Measurements from ENCODE around the gene FITM2.
"Not testable (repeated sequence)": the region's sequence is repeated elsewhere in the genome, so short reads cannot be mapped to it uniquely, and the experiment has no call there.

Gene FITM2

DNA sequence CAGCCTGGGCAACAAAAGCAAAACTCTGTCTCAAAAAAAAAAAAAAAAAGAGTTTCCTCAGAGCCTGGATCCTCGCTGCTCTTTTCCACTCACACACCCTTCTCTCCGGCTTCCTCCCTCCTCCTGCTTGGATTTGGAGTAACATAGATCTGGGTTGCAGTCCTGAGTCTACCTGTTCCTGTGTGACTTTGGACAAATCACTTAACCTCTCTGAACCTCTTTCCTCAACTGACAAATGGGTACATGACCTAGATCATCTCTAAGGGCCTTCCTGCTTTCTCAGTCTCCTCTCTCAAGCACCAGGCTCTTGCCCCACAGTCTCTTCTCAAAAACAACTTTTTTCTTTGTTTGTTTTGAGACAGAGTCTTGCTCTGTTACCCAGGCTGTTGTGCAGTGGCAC, 20.2 kb upstream of the FITM2 start:
- DNase-seq (ENCODE audit: low spot score), result no peak

GRCh38 chr20:44328428-44328827, 17.4 kb upstream of the FITM2 start:
- DNase-seq (ENCODE audit: low spot score), result no peak

- DNase-seq (ENCODE audit: low spot score), result not testable (repeated sequence)
Measured at GRCh38 chr20:44327748-44328147, 16.7 kb upstream of the FITM2 start.

GRCh38 chr20:44326391-44327159, 15.6 kb upstream of the FITM2 start:
- DNase-seq (ENCODE audit: low spot score), result peak; percentile 35

GRCh38 chr20:44324343-44324742, 13.3 kb upstream of the FITM2 start:
- DNase-seq (ENCODE audit: low spot score), result no peak

DNA sequence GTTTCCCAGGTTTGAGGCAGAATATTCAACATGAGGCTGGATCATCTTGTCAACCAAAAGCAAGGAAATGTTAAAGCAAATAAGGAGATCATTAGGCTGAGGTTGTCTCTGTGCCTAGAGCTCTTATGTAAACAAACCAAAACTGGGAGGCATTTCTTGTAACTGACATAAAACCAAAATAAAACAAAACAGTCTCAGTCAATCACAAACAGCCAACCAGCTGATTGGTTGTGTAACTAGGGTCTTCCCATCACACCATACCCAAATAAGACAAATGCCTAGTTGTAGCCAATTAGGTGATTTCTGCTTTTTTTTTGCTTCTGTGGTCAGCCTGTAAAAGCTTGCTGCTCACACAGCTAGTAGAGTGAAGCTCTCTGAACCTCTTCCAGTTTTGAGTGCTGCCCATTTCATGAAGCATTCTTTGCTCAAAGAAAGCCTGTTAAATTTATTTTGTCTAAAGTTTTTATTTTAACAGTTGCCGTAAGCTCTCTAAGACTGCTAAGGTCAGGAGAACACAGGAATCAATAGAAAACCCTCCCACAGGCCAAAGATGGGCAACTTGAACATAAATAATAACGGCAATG, 8.9 kb upstream of the FITM2 start:
- peak; percentile 80 for DNase-seq (ENCODE audit: low spot score)

DNA sequence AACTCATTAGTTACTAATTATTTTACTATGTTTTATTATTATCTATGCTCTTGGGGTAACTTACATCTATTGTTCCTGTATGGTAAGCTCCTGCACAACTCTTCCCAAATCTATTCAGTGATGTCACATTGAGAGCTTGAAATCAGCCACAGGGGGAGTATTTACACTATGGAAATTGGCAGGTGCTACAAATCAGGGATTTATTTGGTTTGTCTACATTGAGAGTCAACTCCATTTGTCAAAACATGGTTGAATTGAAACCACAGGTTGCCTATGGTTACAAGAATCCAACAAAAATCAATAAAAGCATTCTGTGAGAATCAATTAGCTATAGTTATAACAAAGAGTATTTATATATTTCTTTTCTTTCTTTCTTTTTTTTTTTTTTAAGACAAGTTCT, 3.9 kb upstream of the FITM2 start:
- DNase-seq (ENCODE audit: low spot score), result no peak

GRCh38 chr20:44309763-44310663, 989 bp downstream of the FITM2 start:
- no peak for DNase-seq (ENCODE audit: low spot score)

GRCh38 chr20:44306927-44307326, 4.1 kb downstream of the FITM2 start:
- DNase-seq (ENCODE audit: low spot score), result no peak

GRCh38 chr20:44304383-44304782, 6.6 kb downstream of the FITM2 start:
- no peak for DNase-seq (ENCODE audit: low spot score)

DNA sequence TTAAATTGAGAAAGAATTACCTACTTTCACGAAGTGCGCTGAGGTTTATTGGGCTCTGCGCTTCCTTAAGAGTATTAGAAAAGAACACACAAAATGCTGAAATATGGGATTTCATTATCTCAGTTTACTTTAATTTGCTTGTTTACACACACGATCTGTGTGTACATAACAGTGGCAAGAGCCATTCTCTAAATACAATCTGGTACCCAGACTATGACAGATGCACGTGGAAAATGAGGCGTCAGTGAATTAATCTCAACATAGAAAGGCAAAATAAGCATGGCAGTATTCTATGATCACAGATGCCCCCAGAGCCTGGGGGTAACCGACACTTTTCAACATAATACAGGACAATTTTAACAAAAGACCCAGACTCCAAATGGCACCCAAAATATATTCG, 8.3 kb downstream of the FITM2 start:
- no peak for DNase-seq (ENCODE audit: low spot score)

GRCh38 chr20:44302026-44302669, 8.9 kb downstream of the FITM2 start:
- no peak for DNase-seq (ENCODE audit: low spot score)

DNA sequence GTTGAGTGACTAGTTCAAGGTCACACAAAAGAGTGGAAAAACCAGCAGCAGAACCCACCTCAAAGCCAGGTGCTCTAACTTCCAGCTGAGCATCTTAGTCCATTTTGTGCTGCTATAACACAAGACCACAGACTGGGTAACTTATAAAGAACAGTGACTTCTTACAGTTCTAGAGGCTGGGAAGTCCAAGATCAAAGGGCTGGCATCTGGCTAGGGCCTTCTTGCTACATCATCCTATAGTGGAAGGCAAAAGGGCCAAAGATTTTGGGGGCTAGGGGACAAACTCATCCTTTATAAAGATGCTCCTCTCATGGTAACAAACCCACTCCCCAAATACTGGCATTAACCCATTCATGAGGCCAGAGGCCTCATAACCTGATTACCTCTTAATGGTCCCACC, 9.7 kb downstream of the FITM2 start:
- no peak for DNase-seq (ENCODE audit: low spot score)

GRCh38 chr20:44299011-44299535, 11.9 kb downstream of the FITM2 start:
- DNase-seq (ENCODE audit: low spot score), result not testable (repeated sequence)

GRCh38 chr20:44297721-44298120, 13.3 kb downstream of the FITM2 start:
- no peak for DNase-seq (ENCODE audit: low spot score)

DNA sequence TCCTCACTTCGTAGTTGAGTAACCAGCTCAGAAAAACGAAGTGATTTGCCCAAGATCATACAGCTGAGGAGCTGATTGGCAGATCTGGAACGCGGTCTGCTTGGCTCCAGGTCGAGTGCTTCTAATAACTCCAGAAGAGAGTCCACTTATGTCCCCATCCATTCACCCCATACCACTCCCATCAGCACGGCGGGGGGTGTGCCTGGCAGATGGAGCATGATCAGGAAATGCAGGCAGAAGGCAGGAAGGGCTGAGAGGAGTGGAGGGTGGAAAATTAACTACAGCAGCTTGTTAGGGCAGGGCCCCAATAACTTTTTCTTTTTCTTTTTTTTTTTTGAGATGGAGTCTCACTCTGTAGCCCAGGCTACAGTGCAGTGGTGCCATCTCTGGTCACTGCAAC, 15.0 kb downstream of the FITM2 start:
- DNase-seq (ENCODE audit: low spot score), result no peak

GRCh38 chr20:44291754-44292153, 19.2 kb downstream of the FITM2 start:
- no peak for DNase-seq (ENCODE audit: low spot score)

- no peak for DNase-seq (ENCODE audit: low spot score)
Measured at GRCh38 chr20:44288252-44288651, 22.8 kb downstream of the FITM2 start.

- DNase-seq (ENCODE audit: low spot score), result no peak
Measured at GRCh38 chr20:44287272-44288097, 23.5 kb downstream of the FITM2 start.

- DNase-seq (ENCODE audit: low spot score), result no peak
Measured at GRCh38 chr20:44284032-44284431, 27.0 kb downstream of the FITM2 start.

- DNase-seq (ENCODE audit: low spot score), result no peak
Measured at GRCh38 chr20:44282192-44282591, 28.8 kb downstream of the FITM2 start.
